ENCODE measurements around the gene TAAR1. TPM values are rescaled to one million over a fixed set of nuclear protein-coding genes. Genes with fewer than 3 reads are reported as not detected.

Gene TAAR1
- polyA plus RNA-seq, 2 of the 4 experiments (the other 2 are of a cell fraction), result not detected

DNA sequence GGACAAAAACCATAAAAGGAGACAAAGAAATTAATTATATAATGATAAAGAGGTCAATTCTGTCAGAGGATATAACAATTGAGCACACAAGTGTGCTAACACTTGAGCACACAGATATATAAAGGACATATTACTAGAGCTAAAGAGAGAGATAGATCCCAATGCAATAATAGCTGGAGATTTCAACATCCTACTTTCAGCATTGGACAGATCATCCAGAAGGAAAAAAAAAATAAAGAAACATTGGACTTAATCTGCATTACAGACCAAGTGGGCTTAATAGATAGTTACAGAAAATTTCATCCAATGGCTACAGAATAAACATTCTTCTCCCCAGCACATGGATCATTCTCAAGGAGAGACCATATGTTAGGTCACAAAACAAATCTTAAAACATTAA lies 45.0 kb upstream of the TAAR1 start:
- Histone ChIP-seq H3K4me3 (no peak overlapping the region), H3K4me2 (no peak overlapping the region), H3K4me1 (no peaks in the 10 kb centered on the region), H3K27ac (no peak overlapping the region), H3K9me3 (no peaks in the 10 kb centered on the region; the same call in 2 of the 3 replicates)
- DNase-seq (ENCODE audit: low read depth in 1 of 2, low spot score in 1 of 2), result no peak
- no peak for ATAC-seq
- ChIA-PET CTCF (no interaction called here), POLR2A (no interaction called here)
- no peak for FAIRE-seq
- TF ChIP-seq TP53 (CRISPR knock-in tag; IDR thresholded peaks at IDR 0.05) (no peak), HOXB13 (CRISPR knock-in tag; IDR thresholded peaks at IDR 0.05; ENCODE audit: low read depth) (no peak), FOSB (CRISPR knock-in tag; IDR thresholded peaks at IDR 0.05) (no peak), BHLHE40 (IDR thresholded peaks at IDR 0.05; ENCODE audit: low read depth, low read length) (no peak), BCL3 (IDR thresholded peaks at IDR 0.05) (no peak), HDAC2 (IDR thresholded peaks at IDR 0.05) (no peak), USF2 (IDR thresholded peaks at IDR 0.05) (no peak)

- 8% methylated on average over 1 of the region's 1 CpG for WGBS (ENCODE audit: missing lambda C conversion rate)
- Histone ChIP-seq H3K4me2 (no peak overlapping the region), H3K9me3 (no peaks in the 10 kb centered on the region), H3K4me3 (no peak overlapping the region), H3K4me1 (no peaks in the 10 kb centered on the region), H3K27ac (no peak overlapping the region)
- FAIRE-seq (no peak), ATAC-seq (no peak), DNase-seq (ENCODE audit: low read depth in 1 of 2, low spot score in 1 of 2) (no peak)
- ChIA-PET CTCF (no interaction called here), POLR2A (no interaction called here)
- TF ChIP-seq, protein P1, sequence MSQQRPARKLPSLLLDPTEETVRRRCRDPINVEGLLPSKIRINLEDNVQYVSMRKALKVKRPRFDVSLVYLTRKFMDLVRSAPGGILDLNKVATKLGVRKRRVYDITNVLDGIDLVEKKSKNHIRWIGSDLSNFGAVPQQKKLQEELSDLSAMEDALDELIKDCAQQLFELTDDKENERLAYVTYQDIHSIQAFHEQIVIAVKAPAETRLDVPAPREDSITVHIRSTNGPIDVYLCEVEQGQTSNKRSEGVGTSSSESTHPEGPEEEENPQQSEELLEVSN (IDR thresholded peaks at IDR 0.05; ENCODE audit: borderline replicate concordance, low read depth), result no peak
- TF ChIP-seq FOSL2 (IDR thresholded peaks at IDR 0.05), result no peak
- no peak for TF ChIP-seq FOSL2 (CRISPR knock-in tag; IDR thresholded peaks at IDR 0.05)
- no peak for TF ChIP-seq CEBPB (IDR thresholded peaks at IDR 0.05)
- no peak for TF ChIP-seq ZNF302 (CRISPR knock-in tag; IDR thresholded peaks at IDR 0.05)
- no peak for TF ChIP-seq HDAC2 (IDR thresholded peaks at IDR 0.05)
- TF ChIP-seq SREBF2 (IDR thresholded peaks at IDR 0.05), result no peak
Observed at GRCh38 chr6:132698608-132699007, 39.6 kb upstream of the TAAR1 start.

- Histone ChIP-seq H3K4me3 (no peak overlapping the region), H3K27ac (no peak overlapping the region), H3K4me1 (no peaks in the 10 kb centered on the region; the same call in 2 of the 3 replicates), H3K4me2 (no peak overlapping the region), H3K9me3 (no peaks in the 10 kb centered on the region)
- FAIRE-seq (no peak), DNase-seq (ENCODE audit: low read depth in 1 of 2, low spot score in 1 of 2) (no peak), ATAC-seq (no peak)
- TF ChIP-seq MAFK (IDR thresholded peaks at IDR 0.05; ENCODE audit: partially characterized antibody) (no peak), NR3C1 (IDR thresholded peaks at IDR 0.05) (no peak), NFE2L2 (conservative IDR thresholded peaks at IDR 0.05; ENCODE audit: low read length) (no peak), HMGXB4 (CRISPR knock-in tag; IDR thresholded peaks at IDR 0.05; ENCODE audit: borderline replicate concordance) (no peak), RCOR1 (IDR thresholded peaks at IDR 0.05; ENCODE audit: low read depth, low read length) (no peak), FOXS1 (CRISPR knock-in tag; IDR thresholded peaks at IDR 0.05) (no peak)
- WGBS (ENCODE audit: missing lambda C conversion rate), result 11% methylated on average over 1 of the region's 1 CpG
- CTCF ChIA-PET, result no interaction called here
- POLR2A ChIA-PET, result no interaction called here
Observed at GRCh38 chr6:132695773-132696172, 36.8 kb upstream of the TAAR1 start.
